ENCODE measurements around the gene CSDE1.

DNA sequence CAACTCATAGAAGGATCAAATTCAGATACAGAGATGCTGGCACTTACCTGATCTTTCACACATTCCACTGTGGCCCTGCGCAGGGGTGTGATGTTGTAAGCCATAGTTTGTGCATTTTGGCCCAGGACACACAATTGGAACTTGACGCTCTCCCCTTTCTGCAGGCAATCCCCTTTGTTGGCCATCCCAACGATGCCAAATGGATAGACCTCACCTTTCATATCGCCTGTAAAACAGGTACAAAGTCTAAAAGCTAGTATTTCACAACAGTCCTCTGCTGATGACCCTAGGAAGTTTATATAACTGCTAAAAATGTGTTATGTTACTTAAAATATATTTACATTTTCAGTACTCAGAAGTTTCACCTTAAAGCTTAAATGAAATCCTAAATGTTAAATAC, 37.3 kb downstream of the CSDE1 start:
- no peak for TF ChIP-seq POLR2A (IDR thresholded peaks at IDR 0.05; ENCODE audit: low read depth, low read length)
- TF ChIP-seq POLR2AphosphoS5 (IDR thresholded peaks at IDR 0.05; ENCODE audit: low read depth, low read length): no peak
